Panc1 (cell line): Measurements from ENCODE around the gene PTPRS. TPM values are rescaled to one million over a fixed set of nuclear protein-coding genes. Genes with fewer than 3 reads are reported as not detected.

Experiments
- ATAC-seq: fragments of 200-7000 bp; cut with Tn5 transposase; 2 replicates; pipeline ENCODE4 v1.9.1; 2020; ENCODE audit warnings: mild to moderate bottlenecking, moderate library complexity
- BruUV-seq: library from RNA; stranded (reverse); fragments of 400-500 nt; replicated peaks from 2 replicates; lab custom pipeline; 2021; lab: Mats Ljungman, UMichigan
- CTCF ChIA-PET: fragments of 300-600 bp; sonication (Branson Sonifier 250); formaldehyde crosslinking; loops from one replicate; lab custom pipeline; 2022; ENCODE audit warnings: antibody characterized with exemption; lab: Charles Lee
- POLR2A ChIA-PET: fragments of 300-600 bp; sonication (Branson Sonifier 250); formaldehyde crosslinking; loops from one replicate; lab custom pipeline; 2022; ENCODE audit warnings: antibody characterized with exemption; lab: Charles Lee
- DNase-seq: peaks from one replicate; pipeline ENCODE4 v3.0.0-alpha.2; 2010; ENCODE audit warnings: low read depth, low spot score
- H3K27ac ChIP-seq: 2 replicates; pipeline ENCODE4 v1.5.1; 2011; ENCODE audit warnings: mild to moderate bottlenecking, low read length, inconsistent platforms
- H3K27me3 ChIP-seq: fragments of 200-500 bp; sonication (Bioruptor generic); 2 replicates; pipeline ENCODE4 v1.6.0; 2014; ENCODE audit warnings: low read length, inconsistent platforms; ENCODE audit not compliant: control insufficient read depth, insufficient read depth
- H3K36me3 ChIP-seq: fragments of 200-500 bp; sonication (Bioruptor generic); 2 replicates; pipeline ENCODE4 v1.5.1; 2014; ENCODE audit warnings: inconsistent platforms, mild to moderate bottlenecking, low read length, moderate library complexity; ENCODE audit not compliant: control insufficient read depth, insufficient read depth
- H3K4me1 ChIP-seq: 2 replicates; pipeline ENCODE4 v1.5.1; 2011; ENCODE audit warnings: inconsistent platforms, mild to moderate bottlenecking, low read length, moderate library complexity; ENCODE audit not compliant: control insufficient read depth, insufficient read depth
- H3K4me3 ChIP-seq, 2 experiments: 2 replicates each; pipeline ENCODE4 v1.5.1; 2011 to 2012; ENCODE audit warnings: low read depth in 2 of 2, low read length in 2 of 2, mild to moderate bottlenecking in 2 of 2, inconsistent platforms in 1 of 2, moderate library complexity in 1 of 2
- H3K9me3 ChIP-seq: fragments of 200-500 bp; sonication (Bioruptor generic); 2 replicates; pipeline ENCODE4 v1.5.1; 2014; ENCODE audit warnings: low read depth, mild to moderate bottlenecking, inconsistent platforms, low read length, moderate library complexity; ENCODE audit not compliant: control insufficient read depth, insufficient read depth
- CTCF ChIP-seq: fragments of 450-650 bp; IDR thresholded peaks from 2 replicates; pipeline ENCODE4 v1.5.1; 2017; ENCODE audit warnings: mild to moderate bottlenecking
- POLR2AphosphoS5 ChIP-seq: IDR thresholded peaks from 2 replicates; pipeline ENCODE4 v1.6.1; 2012; ENCODE audit warnings: mild to moderate bottlenecking, low read depth, low read length, moderate library complexity
- REST ChIP-seq, 2 experiments: IDR thresholded peaks; 2 replicates each; pipeline ENCODE4 v1.6.1; 2011 to 2012; ENCODE audit warnings: low read depth in 2 of 2, control low read depth in 1 of 2, low read length in 1 of 2, mild to moderate bottlenecking in 1 of 2, moderate library complexity in 1 of 2; ENCODE audit not compliant: insufficient read depth in 1 of 2
- SIN3A ChIP-seq: IDR thresholded peaks from 2 replicates; pipeline ENCODE4 v1.6.1; 2012; ENCODE audit warnings: low read depth, mild to moderate bottlenecking, low read length, moderate library complexity, borderline replicate concordance; ENCODE audit not compliant: insufficient read depth
- TCF7L2 ChIP-seq: IDR thresholded peaks from 2 replicates; pipeline ENCODE4 v1.6.1; 2011; ENCODE audit warnings: mild to moderate bottlenecking, low read depth, low read length, inconsistent platforms
- in situ Hi-C: cut with HindIII; loops from 2 replicates; pipeline ENCODE4 v1.10.0; 2016; ENCODE audit warnings: low sequenced_read_pairs, low pct_unique_long_range_greater_than_20kb
- intact Hi-C: fragments of 100-400 bp; cut with micrococcal nuclease; formaldehyde crosslinking; loops from one replicate; pipeline ENCODE4 v1.10.0; 2022; ENCODE audit not compliant: unreplicated experiment
- total RNA-seq: library from RNA; stranded (reverse); gene quantifications from one replicate; pipeline ENCODE4 v1.2.1, GENCODE V29; 2021; ENCODE audit not compliant: unreplicated experiment

PTPRS gene
- total RNA-seq, 1 experiment from 2014 or later, result 85.4 TPM

GRCh38 chr19:5323475-5323811 lies 17.2 kb downstream of the PTPRS start:
- TF ChIP-seq SIN3A, result no peak
- TF ChIP-seq POLR2AphosphoS5, result no peak
- no peak for TF ChIP-seq TCF7L2
- no peak for TF ChIP-seq CTCF
- no peak for TF ChIP-seq REST (IDR thresholded peaks at IDR 0.05; ENCODE audit: insufficient read depth in 1 of 2, low read depth in 2 of 2, low read length in 1 of 2)
- no peak overlapping the region for H3K4me3 ChIP-seq
- no peak overlapping the region for H3K27ac ChIP-seq
- ChIA-PET CTCF (no interaction called here), POLR2A (no interaction called here)
- ATAC-seq (no peak), DNase-seq (no peak)
- no peaks in the 10 kb centered on the region for H3K36me3 ChIP-seq
- intact Hi-C loops (no loop called here), in situ Hi-C loops (no loop called here)
- H3K27me3 ChIP-seq, result no peaks in the 10 kb centered on the region
- H3K4me1 ChIP-seq, result no peaks in the 10 kb centered on the region
- no TSS peak for BruUV-seq
- no peaks in the 10 kb centered on the region for H3K9me3 ChIP-seq

GRCh38 chr19:5321851-5322681 lies 18.5 kb downstream of the PTPRS start:
- POLR2A ChIA-PET, result no interaction called here
- no peak for TF ChIP-seq SIN3A
- TF ChIP-seq TCF7L2, result no peak
- no peak for TF ChIP-seq REST (IDR thresholded peaks at IDR 0.05; ENCODE audit: insufficient read depth in 1 of 2, low read depth in 2 of 2, low read length in 1 of 2)
- TF ChIP-seq POLR2AphosphoS5, result no peak
- no peak for TF ChIP-seq CTCF
- CTCF ChIA-PET, result interaction anchor here (0.5 kb wide), 2 partner anchors 12 to 643 kb away, joined by 4 to 5 read pairs; no protein-coding TSS in a partner anchor
- DNase-seq (no peak), ATAC-seq (peak; percentile 65; the same call in 1 of the 2 replicates)
- Histone ChIP-seq H3K27ac (no peak overlapping the region), H3K9me3 (no peaks in the 10 kb centered on the region), H3K4me3 (no peak overlapping the region), H3K36me3 (no peaks in the 10 kb centered on the region), H3K27me3 (no peaks in the 10 kb centered on the region), H3K4me1 (no peaks in the 10 kb centered on the region)
- intact Hi-C loops (no loop called here), in situ Hi-C loops (no loop called here)
- no TSS peak for BruUV-seq
